GM23338 (cell line): ENCODE results near the gene ZNF385B.

Experiments
- CREB1 ChIP-seq: fragments of 250-450 bp; sonication (Bioruptor Pico); IDR thresholded peaks from 2 replicates; pipeline ENCODE4 v1.5.0; 2020; ENCODE audit warnings: low read depth, mild to moderate bottlenecking, moderate library complexity
- CTCF ChIP-seq, 2 experiments: fragments of 200-600 bp in 1 of 2; sonication (generic) in 1 of 2; conservative IDR thresholded peaks; 2 replicates each; pipeline versions ENCODE4 v1.5.1 to v1.6.1; 2016 to 2017; ENCODE audit warnings: antibody characterized with exemption in 2 of 2, low read depth in 2 of 2, mild to moderate bottlenecking in 2 of 2, moderate library complexity in 1 of 2
- ETS1 ChIP-seq: IDR thresholded peaks from 2 replicates; pipeline ENCODE4 v1.6.1; 2016; ENCODE audit warnings: antibody characterized with exemption
- EZH2 ChIP-seq: fragments of 200-600 bp; sonication (generic); IDR thresholded peaks from one replicate; pipeline ENCODE4 v1.8.0; 2017; ENCODE audit warnings: antibody characterized with exemption, mild to moderate bottlenecking, low read depth; ENCODE audit not compliant: unreplicated experiment
- EZH2phosphoT487 ChIP-seq: fragments of 200-600 bp; sonication (generic); IDR thresholded peaks from one replicate; pipeline ENCODE4 v1.8.1; 2018; ENCODE audit warnings: antibody characterized with exemption; ENCODE audit not compliant: unreplicated experiment
- JUNB ChIP-seq: IDR thresholded peaks from one replicate; pipeline ENCODE4 v1.6.1; 2016; ENCODE audit warnings: antibody characterized with exemption; ENCODE audit not compliant: unreplicated experiment
- NANOG ChIP-seq: IDR thresholded peaks from 2 replicates; pipeline ENCODE4 v1.6.1; 2016; ENCODE audit warnings: antibody characterized with exemption, borderline replicate concordance
- POLR2AphosphoS5 ChIP-seq: IDR thresholded peaks from 2 replicates; pipeline ENCODE4 v1.6.1; 2016; ENCODE audit warnings: antibody characterized with exemption, low read depth
- REST ChIP-seq: IDR thresholded peaks from one replicate; pipeline ENCODE4 v1.6.1; 2018; ENCODE audit warnings: antibody characterized with exemption; ENCODE audit not compliant: unreplicated experiment
- STAT1 ChIP-seq: IDR thresholded peaks from one replicate; pipeline ENCODE4 v1.6.1; 2016; ENCODE audit warnings: antibody characterized with exemption; ENCODE audit not compliant: unreplicated experiment
- ZNF114 ChIP-seq: fragments of 250-450 bp; sonication (Bioruptor Pico); IDR thresholded peaks from 2 replicates; pipeline ENCODE4 v1.5.0; 2020; ENCODE audit warnings: mild to moderate bottlenecking, moderate library complexity
- ZNF331 ChIP-seq: fragments of 250-450 bp; sonication (Bioruptor Pico); IDR thresholded peaks from 2 replicates; pipeline ENCODE4 v1.5.0; 2020; ENCODE audit warnings: low read depth, mild to moderate bottlenecking, moderate library complexity
- ZNF462 ChIP-seq: fragments of 250-450 bp; sonication (Bioruptor Pico); IDR thresholded peaks from 2 replicates; pipeline ENCODE4 v1.5.0; 2020; ENCODE audit warnings: mild to moderate bottlenecking, moderate library complexity

GRCh38 chr2:179412112-179412511 lies 449.3 kb downstream of the ZNF385B start:
- TF ChIP-seq CTCF (conservative IDR thresholded peaks at IDR 0.05; ENCODE audit: low read depth in 2 of 2) = no peak
- no peak for TF ChIP-seq POLR2AphosphoS5
- no peak for TF ChIP-seq REST
- no peak for TF ChIP-seq EZH2phosphoT487
- TF ChIP-seq JUNB = no peak
- no peak for TF ChIP-seq ZNF114
- TF ChIP-seq EZH2 = no peak
- no peak for TF ChIP-seq CREB1 (CRISPR knock-in tag)
- TF ChIP-seq ZNF462 = no peak
- TF ChIP-seq NANOG = no peak
- TF ChIP-seq ZNF331 (CRISPR knock-in tag) = no peak
- no peak for TF ChIP-seq STAT1
- no peak for TF ChIP-seq ETS1
